Kidney (tissue), 14 donors: ENCODE results near the gene ATP11B. TPM values are rescaled to one million over a fixed set of nuclear protein-coding genes. Genes with fewer than 3 reads are reported as not detected.

Source experiments
- DNase-seq, 5 donors: peaks; one replicate each; pipeline ENCODE4 v3.0.0-alpha.2; 2013 to 2020
- FAIRE-seq: peaks from 2 replicates; lab custom pipeline; 2012; peaks lifted over from hg19 to GRCh38; lab: Jason Lieb, UNC
- H3K27ac ChIP-seq, 2 donors: one replicate each; pipeline ENCODE4 v1.7.0; 2013; ENCODE audit warnings: low read depth in 2 of 2, low read length in 2 of 2, inconsistent platforms in 1 of 2
- H3K27me3 ChIP-seq: one replicate; pipeline ENCODE4 v1.7.1; 2013; ENCODE audit warnings: low read length, inconsistent platforms; ENCODE audit not compliant: control insufficient read depth, insufficient read depth
- H3K36me3 ChIP-seq, 3 donors: one replicate each; pipeline versions ENCODE4 v1.7.0 to v1.7.1; 2013; ENCODE audit warnings: low read length in 3 of 3, control low read depth in 1 of 3, inconsistent platforms in 1 of 3; ENCODE audit not compliant: insufficient read depth in 3 of 3, control insufficient read depth in 2 of 3
- H3K4me1 ChIP-seq, 3 donors: one replicate each; pipeline versions ENCODE4 v1.7.0 to v1.7.1; 2013; ENCODE audit warnings: low read length in 3 of 3, inconsistent platforms in 1 of 3, low read depth in 1 of 3; ENCODE audit not compliant: control insufficient read depth in 2 of 3, insufficient read depth in 2 of 3
- H3K4me3 ChIP-seq, 3 donors: one replicate each; pipeline versions ENCODE4 v1.7.0 to v1.8.1; 2013; ENCODE audit warnings: low read length in 3 of 3, control low read depth in 1 of 3, inconsistent platforms in 1 of 3
- H3K9ac ChIP-seq, 3 donors: one replicate each; pipeline versions ENCODE4 v1.7.0 to v1.7.1; 2013; ENCODE audit warnings: low read length in 3 of 3, control low read depth in 1 of 3, inconsistent platforms in 1 of 3
- H3K9me3 ChIP-seq, 3 donors: one replicate each; pipeline versions ENCODE4 v1.7.0 to v1.7.1; 2013; ENCODE audit warnings: low read length in 3 of 3, control low read depth in 1 of 3, inconsistent platforms in 1 of 3; ENCODE audit not compliant: control insufficient read depth in 2 of 3, insufficient read depth in 1 of 3
- intact Hi-C: fragments of 100-400 bp; cut with DNase I; formaldehyde crosslinking; loops from one replicate; pipeline ENCODE4 v1.11.1; 2022
- polyA plus RNA-seq: library from polyadenylated mRNA; stranded (reverse); fragments of 350-450 nt; fragmentation: Illumina TruSeq; extraction: RNeasy Lipid Tissue Mini Kit (QIAGEN cat#74804); gene quantifications from one replicate; pipeline ENCODE4 v1.2.3, GENCODE V29; 2014; ENCODE audit warnings: low read depth, low replicate concordance; ENCODE audit not compliant: insufficient read depth
- total RNA-seq: library from RNA; stranded (reverse); fragmentation: NEBNext Ultra II Directional; extraction: Animal tissue kit (Norgen Biotek cat#: 25700); gene quantifications from one replicate; pipeline ENCODE4 v1.2.1, GENCODE V29; 2021
- TF ChIP-seq, protein P1 (sequence below): IDR thresholded peaks from 3 replicates; pipeline ENCODE4 v1.5.1; 2012; ENCODE audit warnings: mild to moderate bottlenecking, moderate library complexity, borderline replicate concordance; ENCODE audit not compliant: insufficient read depth; ENCODE audit errors: extremely low read depth
- donor health status: control.
- donor health status: control.
- donor health status: control.
- donor health status: control.
- donor health status: control.
- donor health status: DM: yes; HTN: yes; CAD: no.
- donor health status: Normal renal cell carcinoma (clear cell type).

The ATP11B gene
- total and polyA plus RNA-seq, 2 donors from 2014 or later: 8.0 to 65.0 TPM

DNA sequence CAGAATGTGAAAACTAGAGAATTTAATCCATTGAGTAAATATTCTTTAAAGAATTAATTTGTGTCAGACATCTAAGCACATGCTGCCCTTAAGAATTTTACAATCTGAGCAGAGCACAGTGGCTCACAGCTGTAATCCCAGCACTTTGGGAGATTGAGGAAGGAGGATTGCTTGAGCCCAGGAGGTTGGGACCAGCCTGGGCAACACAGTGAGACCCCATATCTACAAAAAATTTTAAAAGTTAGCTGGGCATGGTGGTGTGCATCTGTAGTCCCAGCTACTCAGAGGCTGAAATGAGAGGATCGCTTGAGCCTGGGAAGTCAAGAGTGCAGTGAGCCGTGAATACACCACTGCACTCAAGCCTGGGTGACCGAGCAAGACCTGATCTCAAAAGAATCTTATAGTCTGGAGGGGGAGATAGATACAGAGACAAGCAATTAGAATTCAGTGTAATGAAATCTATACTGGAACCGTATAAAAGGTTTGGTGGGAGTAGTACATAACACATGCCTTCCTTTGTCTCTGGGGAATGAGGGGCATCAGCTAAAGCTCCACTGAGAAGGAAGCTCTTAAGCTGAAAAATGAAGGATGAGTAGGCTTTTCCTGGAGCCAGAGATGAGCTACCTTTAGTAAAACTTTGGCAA lies 21.2 kb downstream of the ATP11B start:
- Histone ChIP-seq H3K4me3 (no peak overlapping the region), H3K36me3 (no peaks in the 10 kb centered on the region), H3K4me1 (peaks cover 0 to 4% (median 0%) of the 10 kb centered on the region in 3 donors), H3K27ac (no peak overlapping the region), H3K27me3 (no peaks in the 10 kb centered on the region), H3K9ac (no peak overlapping the region), H3K9me3 (no peaks in the 10 kb centered on the region)
- TF ChIP-seq, protein P1, sequence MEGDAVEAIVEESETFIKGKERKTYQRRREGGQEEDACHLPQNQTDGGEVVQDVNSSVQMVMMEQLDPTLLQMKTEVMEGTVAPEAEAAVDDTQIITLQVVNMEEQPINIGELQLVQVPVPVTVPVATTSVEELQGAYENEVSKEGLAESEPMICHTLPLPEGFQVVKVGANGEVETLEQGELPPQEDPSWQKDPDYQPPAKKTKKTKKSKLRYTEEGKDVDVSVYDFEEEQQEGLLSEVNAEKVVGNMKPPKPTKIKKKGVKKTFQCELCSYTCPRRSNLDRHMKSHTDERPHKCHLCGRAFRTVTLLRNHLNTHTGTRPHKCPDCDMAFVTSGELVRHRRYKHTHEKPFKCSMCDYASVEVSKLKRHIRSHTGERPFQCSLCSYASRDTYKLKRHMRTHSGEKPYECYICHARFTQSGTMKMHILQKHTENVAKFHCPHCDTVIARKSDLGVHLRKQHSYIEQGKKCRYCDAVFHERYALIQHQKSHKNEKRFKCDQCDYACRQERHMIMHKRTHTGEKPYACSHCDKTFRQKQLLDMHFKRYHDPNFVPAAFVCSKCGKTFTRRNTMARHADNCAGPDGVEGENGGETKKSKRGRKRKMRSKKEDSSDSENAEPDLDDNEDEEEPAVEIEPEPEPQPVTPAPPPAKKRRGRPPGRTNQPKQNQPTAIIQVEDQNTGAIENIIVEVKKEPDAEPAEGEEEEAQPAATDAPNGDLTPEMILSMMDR: no peak
- intact Hi-C loops: no loop called here
- DNase-seq (peak in 3 of 5 donors; percentile 20 to 68 (median 66)), FAIRE-seq (no peak)

DNA sequence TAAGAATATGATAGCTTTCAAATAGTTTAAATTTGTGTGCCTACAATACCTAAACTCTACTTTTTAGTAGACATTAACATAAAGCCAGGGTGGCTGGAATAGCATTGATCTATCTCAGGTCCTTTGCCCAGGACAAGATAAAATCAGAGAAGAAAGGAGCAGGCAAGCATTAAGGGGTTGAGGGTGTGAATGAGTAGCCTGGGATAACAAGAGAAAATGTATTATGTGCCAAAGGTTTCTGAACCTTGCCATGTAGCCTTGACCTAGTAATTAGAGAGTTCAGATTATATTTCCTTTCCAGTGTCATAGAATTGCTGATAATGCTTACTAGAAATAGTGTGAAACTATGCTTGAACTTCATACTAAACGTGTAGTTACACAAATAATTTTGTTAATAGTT lies 22.9 kb downstream of the ATP11B start:
- no peak overlapping the region for H3K4me3 ChIP-seq
- intact Hi-C loops: no loop called here
- no peak overlapping the region for H3K27ac ChIP-seq
- H3K9me3 ChIP-seq: no peaks in the 10 kb centered on the region
- H3K36me3 ChIP-seq: no peaks in the 10 kb centered on the region
- no peak overlapping the region for H3K9ac ChIP-seq
- H3K27me3 ChIP-seq: no peaks in the 10 kb centered on the region
- FAIRE-seq (no peak), DNase-seq (no peak)
- H3K4me1 ChIP-seq: peaks cover 0 to 4% (median 0%) of the 10 kb centered on the region in 3 donors
- TF ChIP-seq, protein P1: no peak

- Histone ChIP-seq H3K4me1 (peaks cover 0 to 4% (median 0%) of the 10 kb centered on the region in 3 donors), H3K27me3 (no peaks in the 10 kb centered on the region), H3K9me3 (no peaks in the 10 kb centered on the region), H3K36me3 (no peaks in the 10 kb centered on the region), H3K9ac (no peak overlapping the region), H3K4me3 (no peak overlapping the region), H3K27ac (no peak overlapping the region)
- DNase-seq (no peak), FAIRE-seq (no peak)
- intact Hi-C loops: no loop called here
- TF ChIP-seq, protein P1: no peak
These were observed 25.1 kb downstream of the ATP11B start for GRCh38 chr3:182818296-182818978.
